ENCODE results near the gene NUBPL.
"Not testable (repeated sequence)": the region's sequence is repeated elsewhere in the genome, so short reads cannot be mapped to it uniquely, and the experiment has no call there.

The NUBPL gene

DNA sequence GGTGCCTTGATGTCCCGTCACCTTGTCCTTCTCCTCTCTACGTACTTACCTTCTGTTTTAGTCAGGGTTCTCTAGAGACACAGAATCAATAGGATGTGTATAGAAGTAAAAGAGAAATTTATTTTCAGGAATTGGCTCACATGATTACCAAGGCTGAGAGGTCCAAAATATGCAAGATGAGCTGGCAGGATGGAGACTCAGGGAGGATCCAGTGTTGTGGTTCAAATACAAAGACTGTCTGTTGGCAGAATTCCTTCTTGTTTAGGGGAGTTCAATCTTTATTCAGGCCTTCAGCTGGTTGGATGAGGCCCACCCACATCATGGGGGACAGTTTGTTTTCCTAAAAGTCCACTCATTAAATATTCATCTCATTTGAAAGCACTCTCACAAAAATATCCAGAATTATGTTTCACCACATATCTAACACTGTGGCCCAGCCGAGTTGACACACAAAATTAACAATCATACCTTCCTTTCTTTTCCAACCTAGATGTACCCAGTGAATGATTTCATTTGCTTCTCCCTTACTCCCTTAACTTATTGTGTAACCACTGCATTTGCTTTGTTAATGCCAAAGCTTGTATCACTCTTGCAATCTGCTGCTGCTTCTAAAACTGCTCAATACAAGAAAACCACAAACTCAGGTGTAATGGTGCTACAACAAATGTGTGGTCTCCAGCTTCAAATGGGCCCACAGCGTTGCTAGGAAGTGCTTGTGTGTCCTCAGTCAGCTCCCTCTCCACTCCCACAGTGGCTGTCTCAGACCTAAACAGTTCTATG is 320.5 kb downstream of the NUBPL start:
- no peak for DNase-seq

DNA sequence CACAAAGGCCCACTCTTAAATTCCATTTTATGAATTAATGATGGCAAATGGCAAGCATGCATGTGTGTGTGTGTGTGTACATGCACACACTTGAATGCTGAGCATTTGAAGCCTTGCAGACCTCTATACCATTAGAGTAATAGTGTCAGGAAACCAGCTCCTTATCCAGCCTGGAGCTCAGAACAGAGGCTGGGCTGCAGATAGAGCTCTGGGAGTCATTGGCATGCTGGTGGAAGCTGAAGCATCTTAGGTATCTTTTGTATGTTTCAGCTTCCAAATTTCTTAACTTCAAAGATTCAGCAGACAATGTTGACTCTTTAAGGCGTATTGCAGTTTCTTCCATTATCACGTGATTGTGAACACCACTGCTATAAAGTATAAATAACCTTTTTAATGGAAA is 323.0 kb downstream of the NUBPL start:
- no peak for DNase-seq

DNA sequence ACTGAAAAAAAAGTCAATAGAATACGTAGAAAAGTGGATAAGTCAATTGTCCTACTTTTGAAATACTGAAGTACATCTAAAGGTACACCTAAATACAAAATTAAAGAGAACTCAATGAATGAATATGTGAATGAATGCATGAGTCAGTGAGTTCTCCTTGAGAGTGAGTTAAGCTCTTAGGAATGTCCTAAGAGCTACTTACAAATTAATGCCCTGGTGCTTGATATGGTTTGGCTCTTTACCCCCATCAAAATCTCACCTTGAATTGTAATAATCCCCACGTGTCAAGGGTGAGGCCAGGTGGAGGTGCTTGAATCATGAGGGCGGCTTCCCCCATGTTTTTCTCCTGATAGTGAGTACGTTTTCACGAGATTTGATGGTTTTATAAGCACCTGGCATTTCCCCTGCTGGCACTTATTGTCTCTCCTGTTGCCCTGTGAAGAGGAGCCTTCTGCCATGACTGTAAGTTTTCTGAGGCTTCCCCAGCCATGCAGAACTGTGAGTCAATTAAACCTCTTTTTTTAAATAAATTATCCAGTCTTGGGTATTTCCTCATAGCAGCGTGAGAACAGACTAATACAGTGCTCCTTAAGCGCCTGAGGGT is 323.7 kb downstream of the NUBPL start:
- DNase-seq: no peak

DNA sequence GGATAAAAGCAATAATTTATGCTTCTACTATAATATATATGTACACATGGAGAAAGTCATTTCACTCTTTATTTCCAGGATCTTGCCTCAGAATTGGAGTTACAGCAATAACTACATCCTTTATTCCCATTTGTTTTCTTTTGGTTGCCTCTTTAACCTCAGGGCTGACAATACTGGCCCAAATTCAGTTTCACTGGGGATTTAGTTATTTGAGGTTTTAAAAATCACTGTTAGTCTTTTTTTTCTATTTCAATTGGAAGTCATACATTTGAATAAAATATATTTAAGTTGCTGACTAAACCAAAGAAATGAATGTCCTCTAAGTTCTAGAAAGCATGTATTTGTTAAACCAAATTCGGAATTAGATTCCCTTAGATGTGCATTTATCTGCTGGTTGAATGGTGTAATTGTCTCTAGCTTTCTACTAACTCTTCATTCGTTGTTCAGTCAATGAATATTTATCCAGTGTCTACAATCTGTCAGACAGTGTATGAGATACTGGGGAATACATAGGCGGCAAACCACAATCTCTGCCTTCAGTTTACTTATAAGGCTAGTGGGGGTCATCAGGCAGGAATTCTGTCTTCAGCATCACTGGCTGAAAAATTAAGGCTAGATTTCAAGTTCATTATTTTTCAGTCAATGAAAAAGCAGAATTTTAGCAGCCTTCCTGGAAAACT is 325.1 kb downstream of the NUBPL start:
- no peak for DNase-seq

DNA sequence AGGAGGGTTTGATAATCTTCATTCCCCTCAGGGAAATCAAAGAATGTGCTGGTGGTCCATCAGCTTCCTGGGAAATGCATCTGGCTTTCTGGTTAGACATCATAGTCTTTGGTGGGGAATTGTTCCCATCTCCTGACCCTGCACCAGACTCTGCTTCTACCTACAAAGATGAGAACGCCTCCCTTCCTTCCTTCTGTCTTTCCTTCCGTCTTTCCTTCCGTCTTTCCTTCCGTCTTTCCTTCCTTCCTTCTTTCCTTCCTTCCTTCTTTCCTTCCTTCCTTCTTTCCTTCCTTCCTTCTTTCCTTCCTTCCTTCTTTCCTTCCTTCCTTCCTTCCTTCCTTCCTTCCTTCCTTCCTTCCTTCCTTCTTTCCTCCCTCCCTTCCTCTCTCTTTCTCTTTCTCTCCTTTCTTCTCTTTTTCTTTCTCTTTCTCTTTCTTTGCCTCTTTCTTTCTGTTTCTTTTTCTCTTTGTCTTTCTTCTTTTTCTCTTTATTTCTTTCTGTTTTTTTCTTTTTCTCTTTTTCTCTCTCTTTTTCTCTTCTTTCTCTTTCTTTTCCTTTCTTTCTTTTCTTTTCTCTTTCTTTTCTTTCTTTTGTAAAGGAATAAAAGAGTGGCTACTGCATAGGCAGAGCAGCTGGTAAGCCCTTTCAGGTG is 326.9 kb downstream of the NUBPL start:
- DNase-seq: no peak

DNA sequence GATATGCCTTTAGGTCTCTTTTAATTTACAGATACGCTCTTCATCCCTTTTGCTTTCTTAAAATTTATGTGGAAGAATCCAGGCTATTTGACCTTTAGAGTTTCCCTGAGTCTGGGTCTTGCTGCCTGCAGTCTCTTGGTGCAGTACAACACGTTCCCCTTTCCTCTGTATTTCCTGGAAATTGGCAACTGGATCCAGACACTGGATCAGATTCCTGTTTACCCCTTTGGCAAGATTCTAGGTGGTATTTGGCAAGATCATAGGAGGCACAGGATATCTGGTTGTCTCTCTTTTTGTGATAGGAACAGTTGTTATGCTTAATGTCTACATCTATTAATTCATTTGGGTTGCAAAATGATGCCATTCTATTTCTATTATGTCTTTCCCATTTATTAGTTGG is 328.1 kb downstream of the NUBPL start:
- no peak for DNase-seq

DNA sequence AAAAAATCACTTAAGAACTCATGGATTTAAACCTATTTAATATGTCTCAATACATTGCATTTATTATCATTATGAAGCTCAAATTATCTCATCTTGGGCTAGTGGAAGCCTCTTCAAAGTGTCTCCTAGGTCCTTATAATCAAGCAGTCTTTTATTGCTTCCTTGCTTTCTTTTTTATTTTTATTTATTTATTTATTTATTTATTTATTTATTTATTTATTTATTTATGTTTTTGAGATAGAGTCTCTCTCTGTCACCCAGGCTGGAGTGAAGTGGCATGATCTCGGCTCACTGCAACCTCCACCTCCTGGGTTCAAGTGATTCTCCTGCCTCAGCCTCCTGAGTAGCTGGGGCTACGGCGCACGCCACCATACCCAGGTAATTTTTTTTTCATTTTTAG is 329.0 kb downstream of the NUBPL start:
- not testable (repeated sequence) for DNase-seq

DNA sequence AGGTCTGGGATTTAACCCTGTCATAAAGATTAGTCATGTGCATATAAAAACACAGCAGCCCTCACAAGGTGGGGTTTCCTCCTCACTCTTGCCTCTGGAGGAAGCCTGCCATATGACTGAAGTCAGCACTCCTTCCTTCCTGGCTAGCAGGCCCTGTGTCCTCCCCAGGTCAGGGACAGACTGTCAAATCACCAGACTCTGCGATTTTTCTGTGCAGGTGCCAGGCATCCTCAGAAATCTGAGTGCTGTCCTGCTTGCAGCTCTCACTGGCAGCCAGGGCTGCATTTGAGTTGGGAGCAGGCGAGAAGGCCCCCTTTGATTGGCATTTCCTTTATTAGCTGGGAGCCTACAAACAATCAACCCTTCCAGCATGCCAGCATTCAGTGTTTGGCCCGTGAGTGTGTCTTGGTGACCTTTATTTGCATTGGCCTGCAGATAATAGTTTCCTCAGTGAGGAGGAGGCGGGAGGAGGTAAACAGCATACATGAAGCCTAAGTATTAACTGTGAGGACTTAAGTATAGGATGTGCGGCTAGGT is 332.1 kb downstream of the NUBPL start:
- DNase-seq: no peak

DNA sequence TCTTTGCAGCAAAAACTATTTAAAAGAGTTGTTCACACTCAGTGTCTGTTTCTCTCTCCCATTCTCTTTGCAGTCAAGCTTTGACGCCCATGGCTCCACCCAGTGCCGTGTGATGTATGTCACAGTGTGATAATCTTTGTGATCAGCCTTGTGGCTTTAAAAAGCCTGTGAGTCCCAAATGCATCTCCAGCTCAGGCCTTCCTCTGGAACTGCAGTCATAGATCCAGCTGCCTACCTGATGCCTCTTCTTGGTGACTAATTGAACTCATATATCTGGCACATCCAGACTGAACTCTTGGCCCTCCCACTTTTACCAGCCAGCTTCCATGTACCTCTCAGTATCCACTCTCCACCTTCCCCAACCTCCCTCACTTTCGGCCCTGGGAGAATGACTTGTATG is 333.1 kb downstream of the NUBPL start:
- no peak for DNase-seq

DNA sequence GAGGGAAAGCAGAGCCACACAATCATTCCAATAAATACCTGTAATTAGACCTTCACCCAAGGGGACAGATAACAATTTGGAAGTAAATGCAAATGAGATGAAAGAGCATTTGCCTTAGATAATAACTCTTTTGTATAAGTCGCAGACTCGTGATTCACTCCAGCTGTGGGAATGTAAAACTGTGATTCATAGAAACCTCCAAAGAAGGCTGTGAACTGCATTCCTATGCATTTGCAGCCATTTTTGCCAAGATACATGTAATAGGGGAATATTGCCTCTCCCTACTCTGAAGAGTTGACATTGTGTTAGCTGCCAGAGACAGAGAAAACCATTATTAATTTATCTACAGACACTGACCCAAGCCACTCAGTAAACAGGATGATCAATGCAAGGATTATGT is 334.0 kb downstream of the NUBPL start:
- no peak for DNase-seq

DNA sequence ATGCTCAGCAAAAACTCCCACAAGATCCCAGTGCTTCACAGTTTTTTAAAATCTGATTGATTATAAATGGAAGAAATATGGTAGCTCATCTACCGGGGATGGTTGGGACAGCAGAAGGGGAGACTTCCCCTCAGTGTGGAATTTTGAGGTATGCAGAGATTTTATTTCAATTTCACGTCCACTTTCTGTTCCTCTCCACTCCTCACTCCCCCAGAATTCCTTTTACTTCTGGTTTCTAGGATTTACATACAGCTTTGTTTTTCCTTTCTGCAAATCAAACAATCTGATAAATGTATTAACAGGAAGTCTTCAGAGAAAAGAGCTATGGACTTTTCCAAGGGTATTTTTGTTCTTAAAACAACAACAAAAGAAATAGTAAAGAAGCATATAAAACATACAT is 334.4 kb downstream of the NUBPL start:
- DNase-seq: no peak

DNA sequence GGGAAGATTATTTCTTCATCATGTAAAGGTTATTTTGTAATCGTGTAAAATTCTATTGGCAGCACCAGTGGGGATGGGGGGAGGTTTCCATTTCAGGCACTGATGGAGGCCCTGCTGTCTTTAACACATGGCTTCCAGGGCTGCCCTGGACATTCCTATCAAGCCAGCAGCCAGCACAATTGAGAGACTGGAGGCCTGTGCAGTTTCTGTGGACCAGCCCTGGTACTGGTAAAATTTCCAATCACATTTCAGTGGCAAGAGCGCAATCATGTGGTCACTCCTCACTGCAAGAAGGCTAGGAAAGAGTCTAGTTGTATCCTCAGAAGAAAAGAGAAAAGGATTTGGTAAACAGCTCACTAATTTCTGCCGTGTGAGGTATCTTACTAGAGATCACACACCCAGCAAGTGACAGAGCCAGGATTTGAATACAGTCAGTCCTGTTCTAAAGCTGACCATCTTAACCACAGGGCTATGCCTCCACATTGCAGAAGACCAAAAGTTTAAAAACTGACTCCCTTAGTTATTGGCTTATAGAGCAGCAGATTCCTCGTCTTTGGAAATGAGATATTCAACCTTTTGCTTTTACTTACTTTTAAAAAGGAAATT is 336.5 kb downstream of the NUBPL start:
- DNase-seq: no peak

DNA sequence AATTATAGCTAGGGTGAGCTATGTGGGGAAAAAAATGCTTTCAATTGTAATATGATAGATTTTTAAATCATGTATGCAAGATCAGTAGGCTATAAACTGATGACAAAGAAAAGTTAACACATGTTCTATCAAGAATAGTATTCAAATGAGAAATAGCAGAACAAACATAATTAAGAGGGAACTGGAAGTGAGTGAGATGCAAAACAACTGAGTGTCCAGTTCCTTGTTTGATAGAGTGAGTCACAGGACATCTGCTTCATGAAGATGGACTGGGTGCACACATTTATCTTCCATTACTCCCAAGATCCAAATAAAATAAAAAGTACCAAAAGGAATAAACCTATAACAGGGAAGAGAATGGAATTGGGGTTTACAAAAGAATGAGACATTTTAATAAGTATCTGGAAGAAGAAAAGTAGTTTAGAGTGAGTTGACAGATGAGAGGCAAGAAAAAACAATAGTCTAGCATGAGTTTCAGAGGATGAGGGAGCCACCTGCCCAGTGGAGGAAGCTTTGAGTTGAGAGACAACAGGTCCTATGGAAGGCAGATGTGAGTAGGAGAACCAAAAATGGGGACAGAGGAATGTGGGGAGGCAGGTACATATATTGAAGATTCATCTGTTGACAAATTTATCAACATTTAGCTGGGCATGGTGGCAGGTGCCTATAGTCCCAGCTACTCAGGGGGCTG is 337.8 kb downstream of the NUBPL start:
- DNase-seq: no peak

DNA sequence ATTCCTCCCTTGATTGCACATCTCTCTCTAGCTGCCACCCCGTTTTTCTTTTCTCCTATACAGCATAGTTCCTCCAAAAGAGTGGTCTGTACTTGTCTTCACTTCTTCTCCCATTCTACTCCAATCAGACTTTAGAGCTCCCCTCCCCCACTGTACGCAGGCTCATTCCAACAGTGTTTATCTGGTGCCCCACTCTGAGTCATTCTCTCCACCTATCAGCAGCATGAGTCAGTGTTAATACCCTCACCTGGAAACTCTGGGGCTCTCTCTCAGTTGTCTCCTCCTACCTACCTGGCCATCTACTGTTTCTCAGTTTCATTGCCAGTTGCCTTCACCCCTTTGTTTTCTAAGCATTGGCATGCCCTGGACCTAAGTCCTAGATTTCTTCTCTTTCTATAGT is 340.8 kb downstream of the NUBPL start:
- DNase-seq: no peak

DNA sequence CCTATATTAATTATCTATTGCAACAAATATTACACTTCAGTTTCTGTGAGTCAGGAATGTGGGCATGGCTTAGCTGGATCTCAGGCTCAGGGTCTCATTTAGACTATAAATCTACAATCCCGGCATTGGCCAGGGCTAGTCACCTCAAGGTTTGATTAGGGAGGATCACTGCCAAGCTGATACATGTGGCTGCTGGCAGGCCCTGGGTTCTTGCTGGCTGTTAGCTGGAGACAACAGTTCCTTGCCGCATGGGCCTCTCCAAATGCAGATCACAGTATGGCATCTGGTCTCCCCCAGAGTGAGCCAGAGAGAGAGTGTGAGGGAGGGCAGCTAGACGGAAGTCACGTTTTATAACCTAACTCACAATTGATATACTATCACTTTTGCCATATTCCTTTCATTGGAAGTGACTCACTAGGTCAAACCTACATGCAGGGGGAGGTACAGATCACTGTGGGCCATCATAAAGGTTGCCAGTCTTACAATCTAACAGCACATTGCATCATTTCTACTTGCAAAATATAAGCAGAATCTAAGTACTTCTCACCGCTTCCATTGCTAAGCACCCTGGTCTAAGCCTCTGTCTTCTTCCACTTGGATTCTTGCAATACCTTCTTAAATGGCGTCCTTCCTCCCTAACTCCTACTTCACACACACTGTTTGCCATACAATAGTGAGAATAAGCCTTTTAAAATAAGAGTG is 341.9 kb downstream of the NUBPL start:
- no peak for DNase-seq

DNA sequence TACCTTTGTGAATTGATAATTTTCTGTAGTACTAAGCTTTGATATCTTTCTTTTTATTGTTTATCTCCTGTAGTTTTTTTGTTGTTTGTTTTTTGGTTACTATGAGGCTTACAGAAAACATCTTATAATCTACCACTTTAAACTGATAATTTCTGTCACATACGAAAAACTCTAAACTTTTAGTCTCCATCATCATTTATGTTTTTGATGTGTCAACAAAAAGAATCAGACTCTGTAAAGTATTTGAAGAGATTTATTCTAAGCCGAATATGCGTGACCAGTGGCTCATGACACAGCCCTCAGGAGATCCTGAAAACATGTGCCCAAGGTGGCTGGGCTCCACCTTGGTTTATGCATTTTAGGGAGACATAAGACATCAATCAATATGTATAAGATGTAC is 348.8 kb downstream of the NUBPL start:
- no peak for DNase-seq

Data from T-helper 2 cell (primary cell).